HFFc6 (cell line): ENCODE data around the gene PNISR. TPM values are rescaled to one million over a fixed set of nuclear protein-coding genes. Genes with fewer than 3 reads are reported as not detected.

Source experiments
- DNase-seq: peaks from one replicate; pipeline ENCODE4 v3.0.0-alpha.2; 2018
- H3K27ac Mint-ChIP-seq: 2 replicates; pipeline ENCODE4 v1.8.0; 2020; ENCODE audit warnings: mild to moderate bottlenecking, mixed read lengths
- H3K27me3 Mint-ChIP-seq: 2 replicates; pipeline ENCODE4 v1.8.0; 2021; ENCODE audit warnings: mild to moderate bottlenecking, moderate library complexity, mixed read lengths; ENCODE audit not compliant: insufficient read depth
- H3K36me3 Mint-ChIP-seq: 2 replicates; pipeline ENCODE4 v1.8.0; 2021; ENCODE audit warnings: low read depth, mixed read lengths
- H3K4me1 Mint-ChIP-seq: 2 replicates; pipeline ENCODE4 v1.8.0; 2020; ENCODE audit warnings: low read depth, mixed read lengths
- H3K4me3 Mint-ChIP-seq: 2 replicates; pipeline ENCODE4 v1.8.0; 2020; ENCODE audit warnings: mild to moderate bottlenecking, moderate library complexity, mixed read lengths
- H3K9me3 Mint-ChIP-seq: 2 replicates; pipeline ENCODE4 v1.8.0; 2020; ENCODE audit warnings: mild to moderate bottlenecking, mixed read lengths
- CTCF ChIP-seq: fragments of 200-600 bp; sonication (generic); IDR thresholded peaks from 2 replicates; pipeline ENCODE4 v1.5.0; 2021; ENCODE audit warnings: antibody characterized with exemption, mild to moderate bottlenecking
- total RNA-seq, 6 experiments: library from RNA; stranded (reverse); fragmentation: NEBNext Ultra II Directional; extraction: Animal tissue kit (Norgen Biotek cat#: 25700); gene quantifications; 2 replicates in 1 of 6; 3 replicates in 5 of 6; pipeline ENCODE4 v1.2.3, GENCODE V29; 2021

The PNISR gene
- total RNA-seq, 6 experiments from 2014 or later: 40.9 to 51.3 (median 45.2) TPM

GRCh38 chr6:99350573-99350972, 74.5 kb downstream of the PNISR start:
- peaks cover 8% of the 10 kb centered on the region; the same call in 1 of the 2 replicates for H3K27me3 Mint-ChIP-seq

GRCh38 chr6:99349171-99350141, 75.7 kb downstream of the PNISR start, which contains the start of gene FAXC:
FAXC (minus strand) TSS chr6:99349674; CDS start chr6:99349372, 302 bp downstream.
- no peaks in the 10 kb centered on the region for H3K9me3 Mint-ChIP-seq
- peak within 1 kb of the TSS; percentile 83 for H3K4me3 Mint-ChIP-seq
- H3K27me3 Mint-ChIP-seq: peaks cover 4% of the 10 kb centered on the region; the same call in 1 of the 2 replicates
- H3K4me1 Mint-ChIP-seq: peaks cover 10% of the 10 kb centered on the region
- H3K27ac Mint-ChIP-seq: no peak within 1 kb of the TSS
- TF ChIP-seq CTCF: peak; percentile 31
- no peak for DNase-seq
- H3K36me3 Mint-ChIP-seq: no peaks in the 10 kb centered on the region

More at GRCh38 chr6:99350573-99350972, 74.5 kb downstream of the PNISR start:
- Mint-ChIP-seq H3K27ac (no peak overlapping the region), H3K36me3 (no peaks in the 10 kb centered on the region), H3K9me3 (no peaks in the 10 kb centered on the region), H3K4me3 (no peak overlapping the region), H3K4me1 (peaks cover 1% of the 10 kb centered on the region; the same call in 1 of the 2 replicates)
- TF ChIP-seq CTCF: no peak
- DNase-seq: no peak

- DNase-seq: no peak
- Mint-ChIP-seq H3K4me3 (peak overlapping the region; percentile 83), H3K27ac (no peak overlapping the region), H3K9me3 (no peaks in the 10 kb centered on the region), H3K36me3 (no peaks in the 10 kb centered on the region), H3K4me1 (peaks cover 19% of the 10 kb centered on the region), H3K27me3 (peaks cover 6% of the 10 kb centered on the region)
- no peak for TF ChIP-seq CTCF
Observed at GRCh38 chr6:99348288-99349170, 76.6 kb downstream of the PNISR start.

Other genes with a start within 250 kb of the PNISR start
- 1 to 10 TPM; 1.6 to 3.0 (median 1.9) TPM for gene FAXC, start 75.6 kb downstream of the PNISR start, total RNA-seq
- 10 to 100 TPM in 4 of 6 experiments, 1 to 10 TPM in 2; 7.3 to 12.8 (median 10.9) TPM for gene COQ3, start 31.1 kb downstream of the PNISR start, total RNA-seq
- 10 to 100 TPM in 5 of 6 experiments, 1 to 10 TPM in 1; 9.9 to 12.7 (median 10.5) TPM for gene USP45, start 90.1 kb upstream of the PNISR start, total RNA-seq
- gene CCNC, start 143.4 kb upstream of the PNISR start, total RNA-seq: 10 to 100 TPM; 40.9 to 46.3 (median 43.1) TPM
- not detected for gene PRDM13, start 181.5 kb upstream of the PNISR start, total RNA-seq